Loucy (cell line): ENCODE results near the gene RMND5B.

ENCODE experiments used
- H2AFZ ChIP-seq: fragments of 200-600 bp; sonication (generic); 2 replicates; pipeline ENCODE4 v1.6.0; 2016; ENCODE audit warnings: antibody characterized with exemption, mild to moderate bottlenecking, low read length, moderate library complexity
- H3F3A ChIP-seq: fragments of 200-600 bp; 2 replicates; pipeline ENCODE4 v1.6.0; 2016; ENCODE audit warnings: antibody characterized with exemption, low read depth, mild to moderate bottlenecking
- H3K27me3 ChIP-seq: fragments of 200-600 bp; sonication (generic); 2 replicates; pipeline ENCODE4 v1.6.1; 2014; ENCODE audit warnings: low read length, mild to moderate bottlenecking; ENCODE audit not compliant: insufficient read depth, poor library complexity, severe bottlenecking
- H3K36me3 ChIP-seq: fragments of 200-600 bp; sonication (generic); 2 replicates; pipeline ENCODE4 v1.6.1; 2016; ENCODE audit warnings: low read length; ENCODE audit not compliant: insufficient read depth
- H3K4me1 ChIP-seq: fragments of 200-600 bp; sonication (generic); 2 replicates; pipeline ENCODE4 v1.5.1; 2014; ENCODE audit warnings: low read length, mild to moderate bottlenecking; ENCODE audit not compliant: insufficient read depth, poor library complexity, severe bottlenecking
- H3K4me2 ChIP-seq: fragments of 200-600 bp; sonication (generic); 2 replicates; pipeline ENCODE4 v1.6.0; 2014; ENCODE audit warnings: antibody characterized with exemption, low read length, low read depth, mild to moderate bottlenecking; ENCODE audit not compliant: poor library complexity, severe bottlenecking
- H3K4me3 ChIP-seq: fragments of 200-600 bp; sonication (generic); 2 replicates; pipeline ENCODE4 v1.5.1; 2014; ENCODE audit warnings: low read length, mild to moderate bottlenecking, mixed read lengths; ENCODE audit not compliant: poor library complexity, severe bottlenecking
- H3K79me2 ChIP-seq: fragments of 200-600 bp; sonication (generic); 2 replicates; pipeline ENCODE4 v1.6.1; 2014; ENCODE audit warnings: low read length; ENCODE audit not compliant: insufficient read depth
- H3K9ac ChIP-seq: fragments of 200-600 bp; sonication (generic); 2 replicates; pipeline ENCODE4 v1.6.0; 2014; ENCODE audit warnings: mild to moderate bottlenecking, low read depth, low read length, moderate library complexity; ENCODE audit not compliant: poor library complexity, severe bottlenecking
- H3K9me2 ChIP-seq: fragments of 200-600 bp; sonication (generic); replicated peaks from 2 replicates; pipeline ENCODE4 v1.6.1; 2016; ENCODE audit warnings: low read depth, low read length, mixed read lengths
- H3K9me3 ChIP-seq: fragments of 200-600 bp; sonication (generic); 2 replicates; pipeline ENCODE4 v1.6.1; 2014; ENCODE audit warnings: mild to moderate bottlenecking, antibody characterized with exemption, low read length, low read depth; ENCODE audit not compliant: insufficient read depth
- H4K20me1 ChIP-seq: fragments of 200-600 bp; sonication (generic); 2 replicates; pipeline ENCODE4 v1.6.0; 2014; ENCODE audit warnings: antibody characterized with exemption, low read length, mild to moderate bottlenecking; ENCODE audit not compliant: insufficient read depth, poor library complexity, severe bottlenecking
- CTCF ChIP-seq: fragments of 200-600 bp; sonication (generic); conservative IDR thresholded peaks from 2 replicates; pipeline ENCODE4 v1.5.1; 2014; ENCODE audit warnings: mild to moderate bottlenecking, antibody characterized with exemption, low read length
- EZH2phosphoT487 ChIP-seq: fragments of 200-600 bp; IDR thresholded peaks from 2 replicates; pipeline ENCODE4 v1.6.1; 2018; ENCODE audit warnings: antibody characterized with exemption, mild to moderate bottlenecking, moderate library complexity, borderline replicate concordance

Gene RMND5B

GRCh38 chr5:178155065-178155464 lies 24.3 kb downstream of the RMND5B start:
- Histone ChIP-seq H3K79me2 (peaks cover 19% of the 10 kb centered on the region), H3F3A (no peaks in the 10 kb centered on the region), H3K9ac (no peak overlapping the region), H3K4me3 (no peak overlapping the region), H4K20me1 (peaks cover 13% of the 10 kb centered on the region), H3K4me2 (no peak overlapping the region), H2AFZ (no peak overlapping the region), H3K4me1 (peaks cover 7% of the 10 kb centered on the region), H3K9me2 (no peaks in the 10 kb centered on the region), H3K9me3 (no peaks in the 10 kb centered on the region), H3K36me3 (no peaks in the 10 kb centered on the region), H3K27me3 (no peaks in the 10 kb centered on the region)
- TF ChIP-seq CTCF = no peak
- TF ChIP-seq EZH2phosphoT487 = no peak

- no peak for TF ChIP-seq CTCF
- no peak for TF ChIP-seq EZH2phosphoT487
- Histone ChIP-seq H3K9ac (no peak overlapping the region), H3K27me3 (no peaks in the 10 kb centered on the region), H3K79me2 (no peaks in the 10 kb centered on the region), H3K4me2 (no peak overlapping the region), H3K9me3 (no peaks in the 10 kb centered on the region), H3K4me1 (no peaks in the 10 kb centered on the region), H3K4me3 (no peak overlapping the region), H3K36me3 (no peaks in the 10 kb centered on the region), H3F3A (no peaks in the 10 kb centered on the region), H3K9me2 (no peaks in the 10 kb centered on the region), H4K20me1 (no peaks in the 10 kb centered on the region), H2AFZ (no peak overlapping the region)
Observed at GRCh38 chr5:178160176-178160575, 29.4 kb downstream of the RMND5B start.

- H3K9ac ChIP-seq = no peak overlapping the region
- H3K27me3 ChIP-seq = no peaks in the 10 kb centered on the region
- no peak overlapping the region for H3K4me2 ChIP-seq
- no peaks in the 10 kb centered on the region for H3F3A ChIP-seq
- no peak overlapping the region for H2AFZ ChIP-seq
- no peak overlapping the region for H3K4me3 ChIP-seq
- no peaks in the 10 kb centered on the region for H3K9me3 ChIP-seq
- H3K9me2 ChIP-seq = no peaks in the 10 kb centered on the region
- no peaks in the 10 kb centered on the region for H3K79me2 ChIP-seq
- H4K20me1 ChIP-seq = no peaks in the 10 kb centered on the region
- TF ChIP-seq CTCF (no peak), EZH2phosphoT487 (no peak)
- H3K4me1 ChIP-seq = no peaks in the 10 kb centered on the region
- no peaks in the 10 kb centered on the region for H3K36me3 ChIP-seq
Observed at GRCh38 chr5:178162481-178162880, 31.7 kb downstream of the RMND5B start.
